Measurements from ENCODE around the gene MTA1. TPM values are rescaled to one million over a fixed set of nuclear protein-coding genes. Genes with fewer than 3 reads are reported as not detected.

The MTA1 gene
- polyA plus RNA-seq, 2 of the 4 experiments (the other 2 are of a cell fraction) = 46.8 to 86.7 TPM

DNA sequence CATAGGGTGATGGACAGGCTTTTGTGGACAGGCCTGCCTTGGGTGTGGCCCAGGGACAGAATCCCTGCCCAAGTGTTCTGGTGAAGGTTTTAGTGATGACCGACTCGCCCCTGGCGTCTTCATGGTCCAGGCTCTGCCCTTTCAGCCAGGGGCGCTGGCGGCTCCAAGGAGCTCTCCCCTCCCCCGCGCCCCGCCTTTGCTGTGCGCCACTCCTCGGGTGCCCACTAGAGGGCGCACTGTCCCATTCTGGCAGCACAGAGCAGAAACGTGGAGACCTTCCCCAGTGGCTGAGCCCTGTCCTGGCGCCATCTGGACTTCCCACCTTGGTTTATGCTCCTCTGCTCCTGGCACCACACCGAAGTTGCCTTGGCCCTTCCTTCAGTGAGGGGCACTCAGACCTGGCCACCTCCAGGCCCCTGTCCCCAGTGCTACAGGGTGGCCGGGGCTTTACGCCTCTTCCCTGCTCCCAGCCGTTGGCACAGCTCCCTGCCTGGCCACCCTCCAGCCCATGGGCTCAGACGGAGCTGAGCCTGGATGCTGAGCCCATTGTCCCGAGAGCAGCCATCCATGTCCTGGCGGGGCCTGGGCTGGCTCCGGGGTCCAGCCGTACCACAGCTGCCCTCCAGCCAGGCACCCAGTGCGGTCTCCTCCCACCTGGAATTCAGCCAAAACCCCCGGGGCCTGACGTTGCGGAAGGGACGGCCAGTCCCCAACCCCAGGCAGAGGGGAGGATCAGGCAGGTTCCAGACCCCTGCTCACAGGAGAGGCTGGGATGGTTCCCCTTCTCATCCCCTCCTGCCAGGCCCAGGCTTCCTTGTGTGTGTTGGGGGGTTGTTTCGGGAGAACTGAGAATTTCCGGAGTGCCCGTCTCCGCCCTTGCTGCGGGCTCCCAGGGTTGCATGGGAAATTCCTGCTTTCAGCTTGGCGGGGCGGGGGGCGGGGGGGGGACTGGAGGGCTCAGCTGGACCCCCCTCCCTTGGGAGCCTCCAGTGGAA, 61.5 kb downstream of the MTA1 start:
- ChIA-PET CTCF (interaction anchor here (0.6 to 8.1 kb wide), 50 partner anchors 8 to 463 kb away, joined by 3 to 132 read pairs (median 5); partner anchors contain the start of genes TEDC1 and TMEM121), POLR2A (interaction anchor here (0.6 to 2.7 kb wide), 14 partner anchors 9 to 180 kb away, joined by 3 to 81 read pairs (median 4); partner anchors contain the start of gene BRF1)
- Histone ChIP-seq H3K27ac (peak overlapping the region; percentile 99 to 100), H3K4me3 (peak overlapping the region; percentile 48), H3K9me3 (no peaks in the 10 kb centered on the region), H3K4me1 (peaks cover 90% of the 10 kb centered on the region), H3K4me2 (peak overlapping the region; percentile 99)
- peak; percentile 41 to 70 for ATAC-seq
- DNase-seq (ENCODE audit: low read depth in 1 of 2, low spot score in 1 of 2) = peak; percentile 86 to 95
- 3% methylated on average over 13 of the region's 35 CpGs for WGBS (ENCODE audit: missing lambda C conversion rate)
- peak; percentile 7 for FAIRE-seq
- TF ChIP-seq CBX2 (IDR thresholded peaks at IDR 0.05; ENCODE audit: borderline replicate concordance, low read depth) (no peak), NPAS2 (CRISPR knock-in tag; IDR thresholded peaks at IDR 0.05; ENCODE audit: borderline replicate concordance) (no peak), POLR2A (IDR thresholded peaks at IDR 0.05; ENCODE audit: low read length) (peak; percentile 61), PBX3 (IDR thresholded peaks at IDR 0.05) (peak; percentile 51; the same call in 1 of the 2 replicates), HOXA7 (CRISPR knock-in tag; IDR thresholded peaks at IDR 0.05) (peak; percentile 67; the same call in 1 of the 2 replicates), CEBPB (IDR thresholded peaks at IDR 0.05) (no peak), POLR2AphosphoS2 (conservative IDR thresholded peaks at IDR 0.05; ENCODE audit: low read length) (no peak; the same call in 1 of the 2 replicates), HOXB13 (CRISPR knock-in tag; IDR thresholded peaks at IDR 0.05; ENCODE audit: low read depth) (peak; percentile 52; the same call in 1 of the 2 replicates), EHF (CRISPR knock-in tag; IDR thresholded peaks at IDR 0.05) (peak; percentile 69), PHF8 (IDR thresholded peaks at IDR 0.05; ENCODE audit: borderline replicate concordance, low read depth) (peak; percentile 42; the same call in 1 of the 2 replicates), JUN (IDR thresholded peaks at IDR 0.05) (peak; percentile 44 to 48; a peak in 3 of 5 replicates), GATA3 (IDR thresholded peaks at IDR 0.05; ENCODE audit: borderline replicate concordance) (0 out of 2 replicates have a peak, but pooled peaks have one; percentile 33), ESRRA (IDR thresholded peaks at IDR 0.05; ENCODE audit: borderline replicate concordance, low read length) (no peak), RNF2 (IDR thresholded peaks at IDR 0.05; ENCODE audit: borderline replicate concordance, low read depth) (no peak), E2F6 (IDR thresholded peaks at IDR 0.05; ENCODE audit: borderline replicate concordance, low read depth) (peak; percentile 30; the same call in 1 of the 2 replicates), HOXB5 (CRISPR knock-in tag; IDR thresholded peaks at IDR 0.05) (peak; percentile 80), TFCP2L1 (CRISPR knock-in tag; IDR thresholded peaks at IDR 0.05) (peak; percentile 81), CHD4 (IDR thresholded peaks at IDR 0.05; ENCODE audit: borderline replicate concordance) (no peak), TP53 (CRISPR knock-in tag; IDR thresholded peaks at IDR 0.05) (peak; percentile 77; the same call in 1 of the 2 replicates), HMGXB4 (CRISPR knock-in tag; IDR thresholded peaks at IDR 0.05; ENCODE audit: borderline replicate concordance) (peak; percentile 8; the same call in 1 of the 2 replicates), RFX5 (IDR thresholded peaks at IDR 0.05) (no peak), HDAC2 (IDR thresholded peaks at IDR 0.05) (no peak), MAX (IDR thresholded peaks at IDR 0.05) (peak; percentile 91), FOSL2 (IDR thresholded peaks at IDR 0.05) (no peak), FOSL2 (CRISPR knock-in tag; IDR thresholded peaks at IDR 0.05) (no peak), BHLHE40 (IDR thresholded peaks at IDR 0.05; ENCODE audit: low read depth, low read length) (no peak), ZSCAN20 (CRISPR knock-in tag; IDR thresholded peaks at IDR 0.05) (no peak), KDM5A (IDR thresholded peaks at IDR 0.05) (no peak), NFE2L2 (conservative IDR thresholded peaks at IDR 0.05; ENCODE audit: low read length) (no peak)
- TF ChIP-seq, protein P1, sequence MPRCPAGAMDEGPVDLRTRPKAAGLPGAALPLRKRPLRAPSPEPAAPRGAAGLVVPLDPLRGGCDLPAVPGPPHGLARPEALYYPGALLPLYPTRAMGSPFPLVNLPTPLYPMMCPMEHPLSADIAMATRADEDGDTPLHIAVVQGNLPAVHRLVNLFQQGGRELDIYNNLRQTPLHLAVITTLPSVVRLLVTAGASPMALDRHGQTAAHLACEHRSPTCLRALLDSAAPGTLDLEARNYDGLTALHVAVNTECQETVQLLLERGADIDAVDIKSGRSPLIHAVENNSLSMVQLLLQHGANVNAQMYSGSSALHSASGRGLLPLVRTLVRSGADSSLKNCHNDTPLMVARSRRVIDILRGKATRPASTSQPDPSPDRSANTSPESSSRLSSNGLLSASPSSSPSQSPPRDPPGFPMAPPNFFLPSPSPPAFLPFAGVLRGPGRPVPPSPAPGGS (IDR thresholded peaks at IDR 0.05) = 0 out of 3 replicates have a peak, but pooled peaks have one; percentile 13
- TF ChIP-seq, protein P2, sequence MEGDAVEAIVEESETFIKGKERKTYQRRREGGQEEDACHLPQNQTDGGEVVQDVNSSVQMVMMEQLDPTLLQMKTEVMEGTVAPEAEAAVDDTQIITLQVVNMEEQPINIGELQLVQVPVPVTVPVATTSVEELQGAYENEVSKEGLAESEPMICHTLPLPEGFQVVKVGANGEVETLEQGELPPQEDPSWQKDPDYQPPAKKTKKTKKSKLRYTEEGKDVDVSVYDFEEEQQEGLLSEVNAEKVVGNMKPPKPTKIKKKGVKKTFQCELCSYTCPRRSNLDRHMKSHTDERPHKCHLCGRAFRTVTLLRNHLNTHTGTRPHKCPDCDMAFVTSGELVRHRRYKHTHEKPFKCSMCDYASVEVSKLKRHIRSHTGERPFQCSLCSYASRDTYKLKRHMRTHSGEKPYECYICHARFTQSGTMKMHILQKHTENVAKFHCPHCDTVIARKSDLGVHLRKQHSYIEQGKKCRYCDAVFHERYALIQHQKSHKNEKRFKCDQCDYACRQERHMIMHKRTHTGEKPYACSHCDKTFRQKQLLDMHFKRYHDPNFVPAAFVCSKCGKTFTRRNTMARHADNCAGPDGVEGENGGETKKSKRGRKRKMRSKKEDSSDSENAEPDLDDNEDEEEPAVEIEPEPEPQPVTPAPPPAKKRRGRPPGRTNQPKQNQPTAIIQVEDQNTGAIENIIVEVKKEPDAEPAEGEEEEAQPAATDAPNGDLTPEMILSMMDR (IDR thresholded peaks at IDR 0.05) = peak; percentile 96
- TF ChIP-seq, protein P3, sequence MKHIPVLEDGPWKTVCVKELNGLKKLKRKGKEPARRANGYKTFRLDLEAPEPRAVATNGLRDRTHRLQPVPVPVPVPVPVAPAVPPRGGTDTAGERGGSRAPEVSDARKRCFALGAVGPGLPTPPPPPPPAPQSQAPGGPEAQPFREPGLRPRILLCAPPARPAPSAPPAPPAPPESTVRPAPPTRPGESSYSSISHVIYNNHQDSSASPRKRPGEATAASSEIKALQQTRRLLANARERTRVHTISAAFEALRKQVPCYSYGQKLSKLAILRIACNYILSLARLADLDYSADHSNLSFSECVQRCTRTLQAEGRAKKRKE (CRISPR knock-in tag; IDR thresholded peaks at IDR 0.05; ENCODE audit: low read depth) = peak; percentile 55; the same call in 1 of the 2 replicates
